ENCODE results near the gene PSMA3.

PSMA3 gene

DNA sequence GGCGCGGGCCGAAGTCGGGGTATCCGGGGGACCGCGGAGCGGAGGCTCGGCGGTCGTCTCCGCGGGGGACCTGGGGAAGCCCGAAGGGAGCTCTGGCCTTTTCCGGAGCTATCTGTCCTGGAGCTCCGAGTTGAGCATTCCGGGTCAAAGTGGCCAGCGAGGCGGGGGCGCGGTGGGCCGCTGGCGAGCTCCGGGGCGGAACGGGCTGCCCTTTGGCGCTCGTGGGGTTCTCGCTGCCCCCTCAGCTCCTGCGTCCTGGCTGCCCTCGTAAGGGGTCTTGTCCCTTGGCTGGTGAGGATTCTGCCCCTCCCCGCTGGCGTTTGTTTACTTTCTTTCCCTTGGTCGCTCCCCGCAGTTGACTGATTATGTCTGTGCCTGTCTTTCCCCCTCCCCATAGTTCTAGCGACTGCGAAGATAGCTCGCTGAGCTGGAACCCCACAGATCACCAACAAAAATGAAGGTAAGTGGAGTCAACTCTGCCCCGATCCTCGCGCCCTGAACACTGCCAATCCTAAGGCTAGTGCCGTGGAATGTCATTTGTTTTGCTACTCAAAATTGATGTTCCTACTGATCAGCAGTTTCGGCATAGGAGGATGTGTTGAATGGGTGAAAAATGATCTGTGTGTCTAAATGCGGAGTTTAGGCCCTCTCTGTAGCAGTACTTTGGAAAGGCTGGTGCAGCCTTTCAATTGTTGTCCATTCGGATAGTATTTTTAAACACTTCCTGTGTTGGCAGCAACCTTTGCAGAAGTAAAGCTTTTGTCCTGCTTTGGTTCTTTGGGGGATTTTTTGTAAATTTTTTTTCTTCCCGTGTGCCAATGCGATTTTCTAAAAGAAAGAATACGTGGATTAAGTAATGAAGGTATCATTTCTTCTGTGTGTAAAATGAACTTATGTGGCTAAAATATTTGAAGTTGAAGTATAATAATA, 55.0 kb downstream of the PSMA3 start:
- DNase-seq = no peak

DNA sequence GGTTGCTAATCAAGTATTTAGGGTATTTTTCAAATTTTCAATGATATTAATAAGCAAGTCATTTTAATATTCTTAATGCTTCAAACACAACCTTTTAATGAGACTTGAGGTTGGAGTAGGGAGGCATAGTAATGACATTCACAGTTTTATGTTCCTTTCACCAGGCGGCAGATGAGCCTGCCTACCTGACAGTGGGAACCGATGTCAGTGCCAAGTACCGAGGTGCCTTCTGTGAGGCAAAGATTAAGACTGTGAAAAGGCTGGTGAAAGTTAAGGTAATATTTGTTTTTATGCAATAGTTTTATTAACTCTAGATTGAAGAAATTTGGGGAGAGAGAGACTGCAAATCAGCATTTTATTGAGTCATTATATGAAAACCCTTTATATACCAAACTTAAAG, 56.8 kb downstream of the PSMA3 start:
- no peak for DNase-seq

DNA sequence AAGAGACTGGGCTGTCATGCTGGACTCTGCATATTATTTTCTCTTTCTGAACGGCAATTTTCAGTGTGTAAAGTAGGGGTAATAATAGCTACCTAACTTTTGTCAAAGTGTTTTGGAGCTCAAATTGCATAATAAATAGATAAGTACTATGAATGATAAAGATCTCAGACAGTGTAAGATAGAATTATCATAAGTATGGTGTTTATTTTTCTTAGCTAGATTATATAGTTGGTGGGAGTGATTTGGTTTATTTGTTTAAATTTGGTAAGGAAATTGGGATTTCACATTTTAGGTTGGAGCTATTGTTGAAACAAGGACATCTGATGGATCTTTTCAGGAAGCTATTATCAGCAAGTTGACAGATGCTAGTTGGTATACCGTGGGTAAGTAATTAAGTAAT, 61.1 kb downstream of the PSMA3 start:
- no peak for DNase-seq

DNA sequence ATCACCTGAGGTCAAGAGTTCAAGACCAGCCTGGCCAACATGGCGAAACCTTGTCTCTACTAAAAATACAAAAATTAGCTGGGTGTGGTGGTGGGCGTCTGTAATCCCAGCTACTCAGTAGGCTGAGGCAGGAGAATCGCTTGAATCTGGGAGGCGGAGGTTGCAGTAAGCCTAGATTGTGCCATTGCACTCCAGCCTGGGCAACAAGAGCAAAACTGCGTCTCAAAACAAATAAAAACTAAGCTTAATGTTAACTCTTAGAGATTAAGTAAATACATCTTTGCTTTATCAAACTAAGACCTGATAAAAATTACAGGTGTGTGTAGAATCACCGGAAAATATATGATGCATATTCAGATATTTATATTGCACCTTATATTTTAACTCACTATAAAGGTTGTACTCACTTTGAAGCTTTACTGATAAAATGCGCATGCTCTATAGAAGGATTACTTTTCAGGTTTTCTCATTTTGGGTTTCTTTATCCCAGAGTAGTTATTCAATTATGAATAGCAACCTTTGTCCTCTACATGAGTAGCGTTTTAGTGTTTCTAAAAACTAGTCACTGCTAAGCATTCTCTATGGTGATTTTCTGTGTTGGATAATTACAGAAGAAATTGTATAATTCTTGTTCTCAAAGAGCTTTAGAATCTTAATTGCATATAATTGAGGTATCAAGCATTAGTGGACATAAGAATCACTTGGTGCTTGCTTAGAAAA, 63.1 kb downstream of the PSMA3 start:
- DNase-seq = no peak

DNA sequence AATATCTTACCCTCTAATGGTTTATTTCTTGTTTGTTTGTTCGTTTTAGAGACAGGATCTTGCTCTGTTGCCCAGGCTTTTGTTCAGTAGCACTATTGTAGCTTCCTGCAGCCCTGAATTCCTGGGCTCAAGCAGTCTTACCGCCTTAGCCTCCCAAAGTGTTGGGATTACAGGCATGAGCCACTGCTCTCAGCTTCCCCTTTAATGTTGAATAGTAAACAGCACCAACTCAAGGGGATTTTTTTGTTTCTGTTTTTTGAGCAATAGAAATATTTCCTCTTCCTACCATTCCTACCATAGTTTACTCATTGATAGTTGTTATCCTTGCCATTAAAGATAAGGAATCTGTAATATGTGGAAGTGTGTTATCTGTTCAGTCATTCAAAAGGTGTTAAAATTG, 64.4 kb downstream of the PSMA3 start:
- DNase-seq = no peak

DNA sequence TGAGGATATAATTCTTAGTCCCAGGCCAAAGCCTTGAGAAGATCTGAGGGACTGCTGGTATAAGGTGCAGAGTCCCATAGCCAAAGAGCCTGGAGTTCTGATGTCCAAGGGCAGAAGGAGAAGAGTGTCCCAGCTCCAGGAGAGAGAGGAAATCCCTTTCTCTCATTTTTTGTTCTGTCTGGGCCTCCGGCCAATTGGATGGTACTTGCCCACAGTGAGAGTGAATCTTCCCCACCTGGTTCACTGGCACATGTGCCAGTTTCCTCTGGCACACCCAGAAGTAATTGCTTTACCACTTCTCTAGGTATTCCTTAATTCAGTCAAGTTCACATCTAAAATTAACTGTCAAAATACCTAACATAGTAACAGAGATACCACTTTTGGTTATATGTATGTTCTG, 69.1 kb downstream of the PSMA3 start:
- DNase-seq = no peak

DNA sequence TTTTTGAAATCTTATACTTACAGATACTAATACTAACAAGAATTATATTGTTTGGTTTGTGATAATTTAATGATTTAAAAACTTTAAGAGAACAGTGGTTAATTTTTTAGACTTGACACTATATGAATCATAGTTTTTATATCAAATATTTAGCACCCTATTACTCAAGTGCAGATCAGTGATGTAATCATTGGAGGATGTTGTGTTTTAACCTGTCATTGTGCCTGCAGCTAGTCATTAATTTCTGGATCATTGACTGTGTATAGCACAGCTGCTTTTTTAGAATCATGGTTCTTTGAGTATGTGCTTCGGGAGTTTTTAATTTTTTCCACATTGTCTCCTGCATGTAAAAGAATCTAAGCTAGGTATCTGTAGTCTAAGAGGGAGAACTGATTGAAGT, 71.0 kb downstream of the PSMA3 start:
- DNase-seq = no peak

Data from fibroblast of skin of scalp (primary cell).